HG02623 (cell line): ENCODE data around the gene AHSG.
A peak's percentile ranks its signal among the peaks of the same experiment; 100 is the strongest.

Source experiments
- ATAC-seq: cut with Tn5 transposase; IDR thresholded peaks from one replicate; pipeline ENCODE4 v1.9.1; 2021; ENCODE audit warnings: moderate library complexity; ENCODE audit not compliant: unreplicated experiment

The AHSG gene

GRCh38 chr3:186639778-186640472 lies 27.1 kb downstream of the AHSG start, which contains the start of gene FETUB:
FETUB (plus strand) TSS chr3:186640399; CDS start chr3:186640461, 62 bp downstream.
- no peak for ATAC-seq

GRCh38 chr3:186640473-186640818 lies 27.6 kb downstream of the AHSG start:
- no peak for ATAC-seq

DNA sequence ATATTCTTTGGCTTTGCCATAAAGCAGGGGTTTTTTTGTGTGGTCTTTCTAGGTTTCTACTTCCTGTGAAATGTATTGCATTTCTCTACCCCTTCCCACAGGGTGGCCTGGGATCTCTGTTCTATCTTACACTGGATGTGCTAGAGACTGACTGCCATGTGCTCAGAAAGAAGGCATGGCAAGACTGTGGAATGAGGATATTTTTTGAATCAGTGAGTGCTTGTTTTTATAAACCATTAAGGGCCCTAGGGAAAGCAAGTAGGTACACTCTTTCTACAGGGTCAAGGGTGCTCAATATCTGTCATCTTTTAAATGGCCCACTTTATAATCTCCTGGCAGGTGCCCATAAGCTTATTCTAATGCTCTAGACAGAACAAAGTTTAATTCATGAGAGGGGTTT lies 28.1 kb downstream of the AHSG start:
- no peak for ATAC-seq

- no peak for ATAC-seq
Observed at GRCh38 chr3:186642014-186642413, 29.2 kb downstream of the AHSG start.

DNA sequence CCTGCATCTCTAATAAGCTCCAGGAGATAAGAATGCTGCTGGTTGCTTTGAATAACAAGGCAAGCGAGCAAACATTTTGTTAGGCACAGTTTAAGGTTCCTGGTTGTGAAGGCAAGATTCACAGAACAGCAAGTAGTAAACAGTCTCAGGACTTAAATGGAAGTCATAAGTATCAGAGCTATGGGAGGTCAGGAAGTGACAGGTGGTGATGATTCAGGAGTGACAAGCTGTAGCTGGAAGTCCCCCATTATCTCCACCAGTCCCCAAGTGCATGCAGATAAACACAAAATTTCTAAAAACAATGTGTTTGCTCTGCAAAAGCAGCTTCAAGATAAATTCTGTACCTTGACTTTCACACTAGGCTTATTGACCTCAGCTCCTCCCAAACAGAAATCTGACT lies 30.6 kb downstream of the AHSG start:
- ATAC-seq = no peak

GRCh38 chr3:186644683-186645082 lies 31.8 kb downstream of the AHSG start:
- ATAC-seq = no peak

- ATAC-seq = no peak
Observed at GRCh38 chr3:186646106-186646505, 33.2 kb downstream of the AHSG start.

GRCh38 chr3:186646841-186647240 lies 34.0 kb downstream of the AHSG start:
- no peak for ATAC-seq

DNA sequence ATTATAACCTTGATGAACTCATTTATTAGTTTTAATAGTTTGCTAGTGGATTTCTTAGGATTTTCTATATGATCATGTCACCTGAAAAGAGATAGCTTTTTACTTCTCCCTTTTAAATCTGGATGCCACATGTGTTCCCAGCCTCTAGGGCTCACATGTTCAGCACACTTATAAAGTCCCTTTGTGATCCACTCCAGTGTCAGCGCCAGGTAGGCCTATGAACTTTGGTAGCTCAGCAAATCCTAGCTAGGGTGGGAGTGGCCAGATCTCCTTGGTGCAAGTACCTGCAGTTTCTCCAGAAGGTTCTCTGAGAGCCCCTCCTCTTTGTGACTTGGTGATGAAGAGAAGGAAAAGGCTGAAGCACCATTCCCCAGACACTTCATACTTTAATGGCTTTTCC lies 36.0 kb downstream of the AHSG start:
- ATAC-seq = no peak

DNA sequence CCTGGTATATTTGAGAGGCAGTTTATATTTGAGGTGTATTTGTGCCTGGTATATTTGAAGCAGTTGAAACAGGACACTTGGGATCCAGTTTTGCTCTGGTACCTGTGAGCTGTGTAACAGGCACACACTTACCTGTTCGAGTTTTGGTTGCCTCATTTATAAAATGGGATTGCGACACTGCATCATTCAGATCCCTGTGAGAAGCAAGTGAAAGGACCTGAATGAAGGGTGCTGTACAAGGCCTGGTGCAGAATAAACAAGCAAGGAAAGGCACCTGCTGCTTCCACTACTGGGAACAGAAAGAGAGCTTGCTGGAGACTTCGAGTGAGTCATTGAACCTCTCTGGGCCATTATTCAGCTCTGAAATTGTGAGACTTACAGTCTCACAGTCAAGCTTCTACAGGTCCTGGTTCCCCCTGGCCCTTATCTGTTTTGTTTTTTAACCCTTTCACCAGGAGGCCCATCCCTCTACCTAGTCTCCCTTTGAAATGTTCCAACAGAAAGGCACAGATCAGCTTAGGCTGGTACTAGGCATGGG lies 38.9 kb downstream of the AHSG start:
- ATAC-seq = no peak

DNA sequence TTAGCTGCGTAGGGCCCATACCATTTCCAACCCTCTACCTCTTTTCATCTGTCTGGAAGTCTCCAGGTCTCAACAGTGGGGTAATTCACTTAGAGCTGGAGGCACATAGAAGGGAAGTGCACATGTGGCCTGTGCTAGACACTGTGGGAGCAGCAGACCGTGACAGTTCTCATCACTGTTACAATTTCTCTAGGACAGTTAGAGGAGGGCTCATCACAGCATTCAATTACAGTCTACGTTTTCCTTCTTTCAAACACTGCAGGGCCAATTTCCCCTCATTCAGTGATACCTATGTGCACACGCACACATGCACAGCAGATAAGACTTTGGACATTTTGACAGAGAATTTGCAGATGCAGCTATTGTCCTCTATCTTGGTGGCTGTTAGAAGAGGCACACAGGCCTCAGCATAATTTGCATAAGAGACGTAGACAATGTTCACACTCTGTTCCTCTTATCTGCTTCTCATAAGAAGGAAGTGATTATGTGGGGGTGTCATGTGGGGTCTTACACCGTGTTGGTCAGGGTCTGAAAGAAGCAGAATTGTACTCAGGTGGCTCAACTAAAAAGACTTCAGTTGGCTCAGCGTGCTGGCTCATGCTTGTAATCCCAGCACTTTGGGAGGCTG lies 40.3 kb downstream of the AHSG start:
- ATAC-seq = peak; percentile 94

DNA sequence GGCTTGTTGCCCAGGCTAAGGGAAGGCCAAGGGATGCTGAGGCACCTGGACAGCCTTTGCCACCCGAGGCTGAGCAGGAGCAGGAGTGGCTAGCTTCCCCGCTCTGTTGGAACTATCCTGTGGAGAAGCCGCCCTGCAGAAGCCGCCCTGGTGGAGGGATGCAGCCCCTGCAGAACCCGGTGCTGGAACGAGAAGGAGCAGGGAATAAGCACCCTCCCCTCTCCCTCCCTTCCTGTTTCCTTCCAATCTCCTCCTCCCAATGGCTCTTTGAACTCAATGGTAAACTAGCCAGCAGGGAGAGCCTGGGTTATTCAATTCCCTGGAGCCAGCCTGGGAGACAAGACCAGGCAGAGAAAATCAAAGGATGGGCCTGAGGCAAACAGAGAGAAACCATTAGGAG lies 41.1 kb downstream of the AHSG start:
- ATAC-seq = no peak

GRCh38 chr3:186663361-186664118 lies 50.7 kb downstream of the AHSG start:
- no peak for ATAC-seq

GRCh38 chr3:186664119-186664495 lies 51.2 kb downstream of the AHSG start:
- no peak for ATAC-seq

- ATAC-seq = no peak
Observed at GRCh38 chr3:186664506-186664905, 51.6 kb downstream of the AHSG start.

GRCh38 chr3:186665625-186666188 lies 52.8 kb downstream of the AHSG start, which contains the start of gene HRG:
HRG (plus strand) TSS chr3:186666014; CDS start chr3:186666032, 18 bp downstream.
- no peak for ATAC-seq

- no peak for ATAC-seq
Observed at GRCh38 chr3:186668426-186668825, 55.6 kb downstream of the AHSG start.

DNA sequence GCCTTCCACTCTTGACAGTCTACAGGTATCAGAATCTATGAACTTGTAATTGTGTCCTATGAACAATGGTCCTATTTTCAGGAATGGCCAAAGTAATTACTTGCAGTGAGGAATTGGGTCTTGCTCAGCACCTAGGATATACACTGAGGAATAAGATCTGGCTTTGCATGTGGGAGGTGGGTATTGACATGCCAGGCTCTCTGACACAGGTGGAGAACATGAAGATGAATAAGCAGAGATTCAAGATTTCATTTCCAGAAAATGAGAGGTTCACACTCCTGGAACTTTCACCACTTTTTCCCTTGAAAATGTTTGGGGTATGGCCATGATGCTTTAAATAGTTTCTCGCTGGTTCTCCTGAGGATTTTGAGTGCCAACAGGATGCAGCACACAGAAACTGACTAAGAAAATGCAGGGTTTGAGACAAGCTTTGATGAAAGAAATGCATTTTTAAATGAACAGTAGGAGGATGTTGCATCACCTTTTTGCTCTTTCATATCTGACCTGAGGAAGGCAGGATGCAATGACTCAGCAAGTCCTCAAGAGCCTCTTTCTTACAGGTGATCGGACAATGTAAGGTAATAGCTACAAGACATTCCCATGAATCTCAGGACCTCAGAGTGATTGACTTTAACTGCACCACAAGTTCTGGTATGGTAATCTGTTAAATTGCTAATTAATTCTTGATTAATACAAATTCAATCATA lies 56.7 kb downstream of the AHSG start:
- no peak for ATAC-seq

DNA sequence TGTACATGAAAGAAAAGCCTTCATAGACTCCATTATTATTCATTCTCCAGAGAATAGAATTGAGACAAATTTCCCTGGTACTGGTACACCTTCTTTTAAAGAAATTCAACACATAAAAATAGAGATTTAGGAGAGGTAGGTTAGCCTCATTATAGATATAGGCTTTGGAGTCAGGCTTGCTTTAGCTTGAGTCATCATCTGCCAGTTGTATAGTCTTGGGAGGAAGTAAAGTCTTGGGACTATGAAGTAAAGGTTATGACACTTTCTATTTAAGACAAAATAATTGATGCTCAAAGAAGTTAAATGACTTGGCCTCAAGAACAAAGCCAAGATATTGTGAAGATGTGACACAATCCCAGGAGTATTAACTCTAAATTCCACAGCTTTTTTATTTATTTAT lies 57.3 kb downstream of the AHSG start:
- no peak for ATAC-seq
